22Rv1 (cell line): ENCODE data around the gene SORCS2.

Source experiments
- ZFX ChIP-seq: fragments of 450-650 bp; IDR thresholded peaks from 2 replicates; pipeline ENCODE4 v1.6.1; 2017; ENCODE audit warnings: antibody characterized with exemption, borderline replicate concordance
- TF ChIP-seq, protein P1 (sequence below): fragments of 450-650 bp; IDR thresholded peaks from 2 replicates; pipeline ENCODE4 v1.5.1; 2017; ENCODE audit warnings: mild to moderate bottlenecking

DNA sequence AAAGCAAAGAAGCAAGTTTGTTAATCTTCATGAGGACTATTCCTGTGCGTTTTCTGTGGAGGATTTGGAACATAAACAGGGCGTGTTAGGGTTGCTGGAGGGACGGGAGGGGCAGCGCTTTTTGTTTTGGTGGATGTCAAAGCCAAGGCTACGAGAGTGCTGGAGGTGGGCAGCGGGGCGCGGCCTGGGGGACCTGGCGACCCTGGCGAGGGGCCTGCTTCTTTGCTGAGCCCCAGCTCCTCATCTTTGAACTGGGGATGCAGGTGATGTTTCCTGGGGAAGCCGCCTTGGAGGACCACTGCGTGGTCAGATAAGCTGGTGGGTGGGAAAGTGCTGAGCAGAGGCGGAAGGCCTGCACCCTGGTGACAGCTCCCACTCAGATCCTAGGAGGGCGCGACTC lies 55.2 kb downstream of the SORCS2 start:
- TF ChIP-seq, protein P1, sequence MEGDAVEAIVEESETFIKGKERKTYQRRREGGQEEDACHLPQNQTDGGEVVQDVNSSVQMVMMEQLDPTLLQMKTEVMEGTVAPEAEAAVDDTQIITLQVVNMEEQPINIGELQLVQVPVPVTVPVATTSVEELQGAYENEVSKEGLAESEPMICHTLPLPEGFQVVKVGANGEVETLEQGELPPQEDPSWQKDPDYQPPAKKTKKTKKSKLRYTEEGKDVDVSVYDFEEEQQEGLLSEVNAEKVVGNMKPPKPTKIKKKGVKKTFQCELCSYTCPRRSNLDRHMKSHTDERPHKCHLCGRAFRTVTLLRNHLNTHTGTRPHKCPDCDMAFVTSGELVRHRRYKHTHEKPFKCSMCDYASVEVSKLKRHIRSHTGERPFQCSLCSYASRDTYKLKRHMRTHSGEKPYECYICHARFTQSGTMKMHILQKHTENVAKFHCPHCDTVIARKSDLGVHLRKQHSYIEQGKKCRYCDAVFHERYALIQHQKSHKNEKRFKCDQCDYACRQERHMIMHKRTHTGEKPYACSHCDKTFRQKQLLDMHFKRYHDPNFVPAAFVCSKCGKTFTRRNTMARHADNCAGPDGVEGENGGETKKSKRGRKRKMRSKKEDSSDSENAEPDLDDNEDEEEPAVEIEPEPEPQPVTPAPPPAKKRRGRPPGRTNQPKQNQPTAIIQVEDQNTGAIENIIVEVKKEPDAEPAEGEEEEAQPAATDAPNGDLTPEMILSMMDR = no peak
- TF ChIP-seq ZFX = no peak
